SK-N-SH (cell line): Measurements from ENCODE around the gene MFSD12. TPM values are rescaled to one million over a fixed set of nuclear protein-coding genes. Genes with fewer than 3 reads are reported as not detected.

Experiments used
- CTCF ChIA-PET: fragments of 300-600, 350-600 bp; formaldehyde crosslinking; extraction: SDS; loops from one replicate; lab custom pipeline; 2021; lab: Yijun Ruan, JAX
- POLR2A ChIA-PET: fragments of 350-600 bp; sonication (Branson Sonifier 250); formaldehyde crosslinking; extraction: SDS; loops from one replicate; lab custom pipeline; 2020; ENCODE audit warnings: antibody characterized with exemption, inconsistent platforms; lab: Yijun Ruan, JAX
- DNase-seq: peaks from one replicate; pipeline ENCODE4 v3.0.0; 2012
- H2AFZ ChIP-seq: fragments of 200-600 bp; sonication (generic); 2 replicates; pipeline ENCODE4 v1.8.1; 2016; ENCODE audit warnings: antibody characterized with exemption, mild to moderate bottlenecking, low read depth
- H3F3A ChIP-seq: fragments of 200-600 bp; sonication (generic); replicated peaks from 2 replicates; pipeline ENCODE3; 2016; ENCODE audit warnings: antibody characterized with exemption, mild to moderate bottlenecking; ENCODE audit not compliant: insufficient read depth
- H3K27ac ChIP-seq, 2 experiments: fragments of 200-500 bp in 1 of 2; fragments of 200-600 bp in 1 of 2; sonication (Bioruptor generic) in 1 of 2; sonication (generic), shearing (Covaris generic) in 1 of 2; 2 replicates each; pipeline versions ENCODE4 v1.5.1 to v1.6.1; 2014 to 2016; ENCODE audit warnings: low read depth in 2 of 2, inconsistent platforms in 1 of 2, low read length in 1 of 2, mild to moderate bottlenecking in 1 of 2, mixed read lengths in 1 of 2
- H3K27me3 ChIP-seq: fragments of 200-600 bp; sonication (generic), shearing (Covaris generic); 2 replicates; pipeline ENCODE4 v1.6.1; 2016; ENCODE audit warnings: mixed run types; ENCODE audit not compliant: insufficient read depth
- H3K36me3 ChIP-seq, 2 experiments: fragments of 200-500 bp in 1 of 2; fragments of 200-600 bp in 1 of 2; sonication (Bioruptor generic) in 1 of 2; sonication (generic) in 1 of 2; replicated peaks in 1 of 2; 2 replicates each; pipeline versions ENCODE3 to v1.5.1; 2014 to 2016; ENCODE audit warnings: low read length in 1 of 2, mild to moderate bottlenecking in 1 of 2; ENCODE audit not compliant: insufficient read depth in 2 of 2, control insufficient read depth in 1 of 2
- H3K4me1 ChIP-seq, 2 experiments: fragments of 200-500 bp in 1 of 2; fragments of 200-600 bp in 1 of 2; sonication (Bioruptor generic) in 1 of 2; sonication (generic), shearing (Covaris generic) in 1 of 2; 2 replicates each; pipeline versions ENCODE4 v1.5.1 to v1.6.1; 2014 to 2016; ENCODE audit warnings: low read depth in 1 of 2, low read length in 1 of 2, mixed run types in 1 of 2; ENCODE audit not compliant: insufficient read depth in 2 of 2, control insufficient read depth in 1 of 2
- H3K4me2 ChIP-seq: fragments of 200-600 bp; sonication (generic), shearing (Covaris generic); 2 replicates; pipeline ENCODE4 v1.6.1; 2017; ENCODE audit warnings: mixed run types
- H3K4me3 ChIP-seq, 2 experiments: fragments of 200-500 bp in 1 of 2; fragments of 200-600 bp in 1 of 2; sonication (Bioruptor generic) in 1 of 2; sonication (generic), shearing (Covaris generic) in 1 of 2; 2 replicates each; pipeline versions ENCODE4 v1.5.1 to v1.8.1; 2014 to 2016; ENCODE audit warnings: low read depth in 2 of 2, inconsistent platforms in 1 of 2, low read length in 1 of 2, mild to moderate bottlenecking in 1 of 2, mixed read lengths in 1 of 2, moderate library complexity in 1 of 2
- H3K79me2 ChIP-seq: fragments of 200-600 bp; sonication (generic); 2 replicates; pipeline ENCODE4 v1.8.1; 2017; ENCODE audit warnings: mild to moderate bottlenecking; ENCODE audit not compliant: insufficient read depth
- H3K9ac ChIP-seq: fragments of 200-600 bp; sonication (generic); 2 replicates; pipeline ENCODE4 v1.6.1; 2017; ENCODE audit warnings: mixed run types
- H3K9me2 ChIP-seq: fragments of 200-600 bp; sonication (generic); 2 replicates; pipeline ENCODE4 v1.6.1; 2017; ENCODE audit warnings: mixed run types
- H3K9me3 ChIP-seq: fragments of 200-600 bp; sonication (generic); 2 replicates; pipeline ENCODE4 v1.6.1; 2017; ENCODE audit warnings: mixed run types, mild to moderate bottlenecking, moderate library complexity
- H4K20me1 ChIP-seq: fragments of 200-600 bp; sonication (generic); 2 replicates; pipeline ENCODE4 v1.6.1; 2017; ENCODE audit warnings: mild to moderate bottlenecking, mixed run types; ENCODE audit not compliant: insufficient read depth
- EP300 ChIP-seq, 2 experiments: IDR thresholded peaks; 2 replicates each; pipeline versions ENCODE4 v1.4.0 to v1.6.1; 2012; ENCODE audit warnings: borderline replicate concordance in 1 of 2, low read depth in 1 of 2, low read length in 1 of 2
- EZH2phosphoT487 ChIP-seq: fragments of 200-600 bp; sonication (generic); IDR thresholded peaks from 2 replicates; pipeline ENCODE4 v1.6.1; 2017; ENCODE audit warnings: low read depth, mixed run types, mild to moderate bottlenecking, antibody characterized with exemption, moderate library complexity, borderline replicate concordance
- FOXJ3 ChIP-seq: sonication (generic); formaldehyde crosslinking; IDR thresholded peaks from 2 replicates; pipeline ENCODE4 v1.5.1; 2020; ENCODE audit warnings: mild to moderate bottlenecking, missing genetic modification reagents
- FOXM1 ChIP-seq: IDR thresholded peaks from 2 replicates; pipeline ENCODE4 v1.4.0; 2012; ENCODE audit warnings: low read depth, mild to moderate bottlenecking
- GATA2 ChIP-seq: sonication (generic); formaldehyde crosslinking; IDR thresholded peaks from 2 replicates; pipeline ENCODE4 v1.5.0; 2020; ENCODE audit warnings: mild to moderate bottlenecking, missing genetic modification reagents
- MEF2A ChIP-seq: IDR thresholded peaks from 2 replicates; pipeline ENCODE4 v1.4.0; 2012; ENCODE audit warnings: low read depth, borderline replicate concordance
- NRF1 ChIP-seq: IDR thresholded peaks from 2 replicates; pipeline ENCODE4 v1.6.1; 2012; ENCODE audit warnings: low read depth, mild to moderate bottlenecking, low read length
- POLR2AphosphoS5 ChIP-seq: IDR thresholded peaks from 2 replicates; pipeline ENCODE4 v1.6.1; 2012; ENCODE audit warnings: low read depth, low read length
- RAD21 ChIP-seq: IDR thresholded peaks from 2 replicates; pipeline ENCODE4 v1.6.1; 2012; ENCODE audit warnings: mild to moderate bottlenecking, low read length
- RCOR1 ChIP-seq: fragments of 150-350 bp; IDR thresholded peaks from 2 replicates; pipeline ENCODE4 v1.6.1; 2017; ENCODE audit warnings: antibody characterized with exemption, low read length
- RXRA ChIP-seq: IDR thresholded peaks from 2 replicates; pipeline ENCODE4 v1.4.0; 2012; ENCODE audit warnings: low read depth, mild to moderate bottlenecking, borderline replicate concordance
- SIN3A ChIP-seq: IDR thresholded peaks from 2 replicates; pipeline ENCODE4 v1.6.1; 2012; ENCODE audit warnings: low read depth, mild to moderate bottlenecking, low read length, moderate library complexity, borderline replicate concordance
- SMC3 ChIP-seq: IDR thresholded peaks from 2 replicates; pipeline ENCODE4 v1.6.1; 2012; ENCODE audit warnings: low read depth, low read length, improper control_type of control experiment
- TCF12 ChIP-seq: IDR thresholded peaks from 2 replicates; pipeline ENCODE4 v1.4.0; 2012
- WGBS: methylation state at CpG from one replicate; pipeline ENCODE4 v1.1.6; 2017; ENCODE audit warnings: low lambda C conversion rate; 5-methylcytosine and 5-hydroxymethylcytosine counted together
- polyA plus RNA-seq, 3 experiments: library from polyadenylated mRNA; depleted of rRNA; stranded (reverse); fragments of >200 nt; gene quantifications; 2 replicates each; pipeline ENCODE4 v1.2.3, GENCODE V29; 2012
- TF ChIP-seq, protein P1 (sequence below): fragments of 150-350 bp; IDR thresholded peaks from 2 replicates; pipeline ENCODE4 v1.6.1; 2017; ENCODE audit warnings: antibody characterized with exemption, low read length, low read depth, borderline replicate concordance
- TF ChIP-seq, protein P2 (sequence below): IDR thresholded peaks from 2 replicates; pipeline ENCODE4; 2012

Gene MFSD12
- polyA plus RNA-seq, 1 of the 3 experiments (the other 2 are of a cell fraction), result 53.3 TPM

DNA sequence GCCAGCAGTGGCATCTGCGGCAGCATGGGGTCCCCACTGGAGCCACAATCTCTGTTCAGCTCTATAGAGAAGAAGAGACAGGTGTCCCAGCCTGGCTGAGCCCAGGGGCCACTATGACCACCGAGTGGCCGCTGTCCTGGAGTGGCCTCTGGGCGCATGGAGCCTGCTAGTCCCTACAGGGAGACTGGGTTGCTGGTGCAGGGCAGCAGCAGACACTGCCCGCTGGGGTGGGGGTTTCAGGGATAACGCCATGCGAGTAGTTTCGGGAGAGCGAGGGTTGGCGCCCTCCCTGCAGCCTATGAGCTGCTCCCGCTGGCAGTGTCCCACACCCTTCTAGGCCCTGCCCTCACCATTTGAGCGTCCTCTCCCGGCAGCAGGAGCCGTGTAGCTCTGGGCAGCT is 29.3 kb downstream of the MFSD12 start:
- WGBS, result 97% methylated on average over 13 of the region's 14 CpGs
- POLR2A ChIA-PET, result no interaction called here
- H3K36me3 ChIP-seq, result peaks cover 8 to 48% of the 10 kb centered on the region in 2 experiments

DNA sequence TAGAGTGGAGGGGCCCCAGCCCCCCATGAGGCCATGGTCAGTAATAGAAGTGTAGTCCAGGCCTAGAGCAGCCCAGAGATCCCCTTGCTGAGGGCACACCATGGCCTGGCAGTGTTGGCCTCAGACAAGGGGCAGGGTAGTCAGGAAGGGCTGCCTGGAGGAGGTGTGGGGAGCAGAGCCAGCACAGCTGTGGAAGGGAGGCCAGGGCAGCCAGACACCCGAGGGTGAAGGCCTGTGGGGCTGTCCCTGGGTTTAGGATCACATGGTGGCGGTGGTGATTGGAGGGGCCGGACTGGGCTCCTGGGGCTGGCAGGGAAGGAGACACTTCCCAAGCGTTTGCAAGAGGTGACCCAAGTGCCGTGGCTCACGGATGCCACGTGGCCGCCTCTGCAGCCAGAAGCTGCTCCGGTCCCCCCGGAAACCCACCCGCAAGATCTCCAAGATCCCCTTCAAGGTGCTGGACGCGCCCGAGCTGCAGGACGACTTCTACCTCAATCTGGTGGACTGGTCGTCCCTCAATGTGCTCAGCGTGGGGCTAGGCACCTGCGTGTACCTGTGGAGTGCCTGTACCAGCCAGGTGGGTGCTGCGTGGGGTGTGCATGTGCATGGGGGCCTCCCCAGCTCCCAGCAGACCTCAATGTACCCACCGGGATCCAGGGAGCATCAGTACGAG is 30.0 kb downstream of the MFSD12 start:
- Histone ChIP-seq H3K36me3 (peaks cover 8 to 45% of the 10 kb centered on the region in 2 experiments), H3K9ac (no peak overlapping the region), H3K27ac (no peak overlapping the region), H3K4me1 (no peaks in the 10 kb centered on the region), H3K79me2 (peaks cover 16% of the 10 kb centered on the region; the same call in 1 of the 2 replicates), H3K27me3 (no peaks in the 10 kb centered on the region), H4K20me1 (peaks cover 16% of the 10 kb centered on the region), H3K4me3 (no peak overlapping the region), H3F3A (no peaks in the 10 kb centered on the region), H3K4me2 (no peak overlapping the region), H2AFZ (no peak overlapping the region), H3K9me2 (no peaks in the 10 kb centered on the region), H3K9me3 (no peaks in the 10 kb centered on the region)
- TF ChIP-seq TCF12 (no peak), FOXM1 (no peak), SIN3A (no peak), NRF1 (no peak), POLR2AphosphoS5 (no peak), FOXJ3 (CRISPR knock-in tag) (no peak), MEF2A (no peak), RCOR1 (no peak), EP300 (IDR thresholded peaks at IDR 0.05; ENCODE audit: borderline replicate concordance in 1 of 2, low read depth in 1 of 2, low read length in 1 of 2) (no peak), RAD21 (no peak), GATA2 (no peak), EZH2phosphoT487 (no peak)
- TF ChIP-seq, protein P1, sequence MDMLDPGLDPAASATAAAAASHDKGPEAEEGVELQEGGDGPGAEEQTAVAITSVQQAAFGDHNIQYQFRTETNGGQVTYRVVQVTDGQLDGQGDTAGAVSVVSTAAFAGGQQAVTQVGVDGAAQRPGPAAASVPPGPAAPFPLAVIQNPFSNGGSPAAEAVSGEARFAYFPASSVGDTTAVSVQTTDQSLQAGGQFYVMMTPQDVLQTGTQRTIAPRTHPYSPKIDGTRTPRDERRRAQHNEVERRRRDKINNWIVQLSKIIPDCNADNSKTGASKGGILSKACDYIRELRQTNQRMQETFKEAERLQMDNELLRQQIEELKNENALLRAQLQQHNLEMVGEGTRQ, result no peak
- ChIA-PET CTCF (interaction anchor here (0.7 to 1.6 kb wide), 5 partner anchors 10 to 179 kb away, joined by 3 to 4 read pairs (median 4); no protein-coding TSS in a partner anchor), POLR2A (no interaction called here)
- 90% methylated on average over 10 of the region's 21 CpGs for WGBS
- DNase-seq, result no peak

More for the DNA sequence above, 29.3 kb downstream of the MFSD12 start:
- Histone ChIP-seq H3K4me2 (no peak overlapping the region), H3F3A (no peaks in the 10 kb centered on the region), H3K9ac (no peak overlapping the region), H3K4me1 (no peaks in the 10 kb centered on the region), H3K4me3 (no peak overlapping the region), H3K79me2 (peaks cover 11% of the 10 kb centered on the region; the same call in 1 of the 2 replicates), H3K9me3 (no peaks in the 10 kb centered on the region), H4K20me1 (peaks cover 13% of the 10 kb centered on the region; the same call in 1 of the 2 replicates), H3K27ac (no peak overlapping the region), H2AFZ (no peak overlapping the region), H3K27me3 (no peaks in the 10 kb centered on the region), H3K9me2 (no peaks in the 10 kb centered on the region)
- TF ChIP-seq RCOR1 (no peak), MEF2A (no peak), RXRA (no peak), GATA2 (no peak), SMC3 (no peak)
- TF ChIP-seq, protein P2, sequence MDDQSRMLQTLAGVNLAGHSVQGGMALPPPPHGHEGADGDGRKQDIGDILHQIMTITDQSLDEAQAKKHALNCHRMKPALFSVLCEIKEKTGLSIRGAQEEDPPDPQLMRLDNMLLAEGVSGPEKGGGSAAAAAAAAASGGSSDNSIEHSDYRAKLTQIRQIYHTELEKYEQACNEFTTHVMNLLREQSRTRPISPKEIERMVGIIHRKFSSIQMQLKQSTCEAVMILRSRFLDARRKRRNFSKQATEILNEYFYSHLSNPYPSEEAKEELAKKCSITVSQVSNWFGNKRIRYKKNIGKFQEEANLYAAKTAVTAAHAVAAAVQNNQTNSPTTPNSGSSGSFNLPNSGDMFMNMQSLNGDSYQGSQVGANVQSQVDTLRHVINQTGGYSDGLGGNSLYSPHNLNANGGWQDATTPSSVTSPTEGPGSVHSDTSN, result no peak
- CTCF ChIA-PET, result interaction anchor here (0.7 to 1.2 kb wide), 4 partner anchors 11 to 178 kb away, joined by 3 to 4 read pairs (median 3); no protein-coding TSS in a partner anchor
- no peak for DNase-seq
